CD8-positive, alpha-beta memory T cell (primary cell): ENCODE results near the gene ATXN1. TPM values are rescaled to one million over a fixed set of nuclear protein-coding genes. Genes with fewer than 3 reads are reported as not detected.

Experiments
- CTCF ChIA-PET: fragments of 350-600 bp; sonication (Branson Sonifier 250); formaldehyde crosslinking; loops from one replicate; lab custom pipeline; 2021; ENCODE audit warnings: antibody characterized with exemption; lab: Charles Lee
- POLR2A ChIA-PET: fragments of 350-600 bp; sonication (Branson Sonifier 250); formaldehyde crosslinking; loops from one replicate; lab custom pipeline; 2021; ENCODE audit warnings: antibody characterized with exemption; lab: Charles Lee
- DNase-seq, 5 donors: peaks; one replicate each; pipeline versions ENCODE4 v3.0.0 to v3.0.0-alpha.2; 2020 to 2022; ENCODE audit warnings: mixed read lengths in 1 of 5
- H3K27ac ChIP-seq: one replicate; pipeline ENCODE4 v1.7.0; 2013; ENCODE audit warnings: low read depth, mild to moderate bottlenecking, low read length, moderate library complexity
- H3K27me3 ChIP-seq: 2 replicates; pipeline ENCODE4 v1.7.0; 2013; ENCODE audit warnings: low read length, mild to moderate bottlenecking; ENCODE audit not compliant: insufficient read depth, poor library complexity, severe bottlenecking
- H3K36me3 ChIP-seq: 2 replicates; pipeline ENCODE4 v1.7.0; 2013; ENCODE audit warnings: mild to moderate bottlenecking, low read length, moderate library complexity; ENCODE audit not compliant: insufficient read depth
- H3K4me1 ChIP-seq: 2 replicates; pipeline ENCODE4 v1.7.0; 2013; ENCODE audit warnings: mild to moderate bottlenecking, low read length, moderate library complexity; ENCODE audit not compliant: insufficient read depth
- H3K4me3 ChIP-seq: 2 replicates; pipeline ENCODE4 v1.7.0; 2013; ENCODE audit warnings: mild to moderate bottlenecking, low read length
- H3K9me3 ChIP-seq: 2 replicates; pipeline ENCODE4 v1.7.0; 2013; ENCODE audit warnings: mild to moderate bottlenecking, low read length
- H3K27ac Mint-ChIP-seq, 8 donors: one replicate each; pipeline ENCODE4 v1.8.0; 2020 to 2021; ENCODE audit warnings: mixed read lengths in 8 of 8, mild to moderate bottlenecking in 6 of 8, inconsistent platforms in 3 of 8, moderate library complexity in 3 of 8
- H3K27me3 Mint-ChIP-seq, 2 donors: one replicate each; pipeline ENCODE4 v1.8.0; 2020 to 2021; ENCODE audit warnings: mixed read lengths in 2 of 2, mild to moderate bottlenecking in 1 of 2, moderate library complexity in 1 of 2
- H3K36me3 Mint-ChIP-seq, 3 donors: one replicate each; pipeline ENCODE4 v1.8.0; 2020 to 2021; ENCODE audit warnings: mixed read lengths in 3 of 3, inconsistent platforms in 1 of 3, mild to moderate bottlenecking in 1 of 3
- H3K4me1 Mint-ChIP-seq, 3 donors: one replicate each; pipeline ENCODE4 v1.8.0; 2020 to 2021; ENCODE audit warnings: mixed read lengths in 3 of 3, inconsistent platforms in 1 of 3, mild to moderate bottlenecking in 1 of 3
- H3K4me3 Mint-ChIP-seq, 7 donors: one replicate each; pipeline ENCODE4 v1.8.0; 2020 to 2021; ENCODE audit warnings: mixed read lengths in 7 of 7, mild to moderate bottlenecking in 6 of 7, moderate library complexity in 4 of 7, inconsistent platforms in 2 of 7
- H3K9me3 Mint-ChIP-seq, 5 donors: one replicate each; pipeline ENCODE4 v1.8.0; 2020 to 2022; ENCODE audit warnings: mixed read lengths in 5 of 5, mild to moderate bottlenecking in 3 of 5, moderate library complexity in 2 of 5, inconsistent platforms in 1 of 5
- polyA plus RNA-seq: library from polyadenylated mRNA; unstranded; fragments of 300-500 nt; fragmentation: Illumina TruSeq; gene quantifications from one replicate; pipeline ENCODE4 v1.2.3, GENCODE V29; 2021
- total RNA-seq, 2 experiments: library from RNA; stranded (reverse); gene quantifications; one replicate each; pipeline ENCODE4 v1.2.3, GENCODE V29; 2021

ATXN1 gene
- total and polyA plus RNA-seq, 3 experiments from 2014 or later: 20.0 to 114 (median 111) TPM

- Histone ChIP-seq H3K27ac (no peak overlapping the region), H3K9me3 (no peaks in the 10 kb centered on the region), H3K36me3 (no peaks in the 10 kb centered on the region), H3K4me1 (no peaks in the 10 kb centered on the region), H3K4me3 (no peak overlapping the region), H3K27me3 (no peaks in the 10 kb centered on the region)
- ChIA-PET POLR2A (no interaction called here), CTCF (no interaction called here)
- peaks cover 7 to 78% (median 22%) of the 10 kb centered on the region in 3 donors for H3K36me3 Mint-ChIP-seq
- no peaks in the 10 kb centered on the region for H3K27me3 Mint-ChIP-seq
- peaks cover 0 to 8% (median 3%) of the 10 kb centered on the region in 3 donors for H3K4me1 Mint-ChIP-seq
- no peaks in the 10 kb centered on the region for H3K9me3 Mint-ChIP-seq
- peak overlapping the region in 1 of 8 donors; percentile 36 for H3K27ac Mint-ChIP-seq
- no peak for DNase-seq
- H3K4me3 Mint-ChIP-seq: no peak overlapping the region
These were observed 458.3 kb downstream of the ATXN1 start for GRCh38 chr6:16302721-16303552.

- Mint-ChIP-seq H3K9me3 (no peaks in the 10 kb centered on the region), H3K36me3 (peaks cover 7 to 70% (median 19%) of the 10 kb centered on the region in 3 donors), H3K4me3 (no peak overlapping the region), H3K27me3 (no peaks in the 10 kb centered on the region), H3K4me1 (peaks cover 0 to 5% (median 3%) of the 10 kb centered on the region in 3 donors), H3K27ac (no peak overlapping the region)
- ChIA-PET CTCF (interaction anchor here (1.3 kb wide), 1 partner anchor 17 kb away, joined by 3 read pairs; no protein-coding TSS in a partner anchor), POLR2A (no interaction called here)
- no peak overlapping the region for H3K27ac ChIP-seq
- no peaks in the 10 kb centered on the region for H3K36me3 ChIP-seq
- DNase-seq: no peak
- H3K9me3 ChIP-seq: no peaks in the 10 kb centered on the region
- no peaks in the 10 kb centered on the region for H3K4me1 ChIP-seq
- no peaks in the 10 kb centered on the region for H3K27me3 ChIP-seq
- H3K4me3 ChIP-seq: no peak overlapping the region
These were observed 459.7 kb downstream of the ATXN1 start for GRCh38 chr6:16301511-16301910.

GRCh38 chr6:16299861-16300260 lies 461.4 kb downstream of the ATXN1 start:
- no peak for DNase-seq
- Histone ChIP-seq H3K36me3 (no peaks in the 10 kb centered on the region), H3K27me3 (no peaks in the 10 kb centered on the region), H3K4me1 (no peaks in the 10 kb centered on the region), H3K9me3 (no peaks in the 10 kb centered on the region), H3K4me3 (no peak overlapping the region), H3K27ac (no peak overlapping the region)
- Mint-ChIP-seq H3K27ac (no peak overlapping the region), H3K4me3 (no peak overlapping the region), H3K9me3 (no peaks in the 10 kb centered on the region), H3K27me3 (no peaks in the 10 kb centered on the region), H3K4me1 (peaks cover 3 to 5% (median 4%) of the 10 kb centered on the region in 3 donors), H3K36me3 (peaks cover 7 to 54% (median 10%) of the 10 kb centered on the region in 3 donors)
- POLR2A ChIA-PET: no interaction called here
- CTCF ChIA-PET: no interaction called here

- Mint-ChIP-seq H3K27ac (peak overlapping the region in 2 of 8 donors; percentile 46 to 54), H3K4me1 (peaks cover 3 to 5% (median 4%) of the 10 kb centered on the region in 3 donors), H3K9me3 (no peaks in the 10 kb centered on the region), H3K27me3 (no peaks in the 10 kb centered on the region), H3K36me3 (peaks cover 4 to 19% (median 7%) of the 10 kb centered on the region in 3 donors), H3K4me3 (no peak overlapping the region)
- Histone ChIP-seq H3K4me1 (no peaks in the 10 kb centered on the region), H3K9me3 (no peaks in the 10 kb centered on the region), H3K27me3 (no peaks in the 10 kb centered on the region), H3K4me3 (no peak overlapping the region), H3K27ac (no peak overlapping the region), H3K36me3 (no peaks in the 10 kb centered on the region)
- POLR2A ChIA-PET: no interaction called here
- DNase-seq: no peak
- CTCF ChIA-PET: interaction anchor here (2.0 kb wide), 1 partner anchor 10 kb away, joined by 6 read pairs; no protein-coding TSS in a partner anchor
These were observed 465.1 kb downstream of the ATXN1 start for GRCh38 chr6:16296061-16296670.

- ChIA-PET POLR2A (no interaction called here), CTCF (interaction anchor here (2.0 kb wide), 1 partner anchor 9 kb away, joined by 6 read pairs; no protein-coding TSS in a partner anchor)
- Histone ChIP-seq H3K4me1 (no peaks in the 10 kb centered on the region), H3K27me3 (no peaks in the 10 kb centered on the region), H3K27ac (no peak overlapping the region), H3K9me3 (no peaks in the 10 kb centered on the region), H3K4me3 (no peak overlapping the region), H3K36me3 (no peaks in the 10 kb centered on the region)
- H3K4me1 Mint-ChIP-seq: peaks cover 3 to 5% (median 4%) of the 10 kb centered on the region in 3 donors
- peak overlapping the region in 1 of 8 donors; percentile 76 for H3K27ac Mint-ChIP-seq
- H3K27me3 Mint-ChIP-seq: peaks cover 0 to 2% of the 10 kb centered on the region in 2 donors
- no peak overlapping the region for H3K4me3 Mint-ChIP-seq
- H3K36me3 Mint-ChIP-seq: peaks cover 4 to 13% (median 7%) of the 10 kb centered on the region in 3 donors
- no peaks in the 10 kb centered on the region for H3K9me3 Mint-ChIP-seq
- no peak for DNase-seq
These were observed 465.8 kb downstream of the ATXN1 start for GRCh38 chr6:16295471-16295870.

- Histone ChIP-seq H3K36me3 (no peaks in the 10 kb centered on the region), H3K27me3 (no peaks in the 10 kb centered on the region), H3K4me3 (no peak overlapping the region), H3K4me1 (no peaks in the 10 kb centered on the region), H3K9me3 (no peaks in the 10 kb centered on the region), H3K27ac (no peak overlapping the region)
- peaks cover 4 to 12% (median 6%) of the 10 kb centered on the region in 3 donors for H3K36me3 Mint-ChIP-seq
- peaks cover 0 to 4% of the 10 kb centered on the region in 2 donors for H3K27me3 Mint-ChIP-seq
- H3K4me3 Mint-ChIP-seq: no peak overlapping the region
- POLR2A ChIA-PET: no interaction called here
- H3K9me3 Mint-ChIP-seq: no peaks in the 10 kb centered on the region
- H3K27ac Mint-ChIP-seq: peak overlapping the region in 1 of 8 donors; percentile 4
- peaks cover 3 to 5% (median 4%) of the 10 kb centered on the region in 3 donors for H3K4me1 Mint-ChIP-seq
- DNase-seq: no peak
- CTCF ChIA-PET: interaction anchor here (2.0 kb wide), 1 partner anchor 9 kb away, joined by 6 read pairs; no protein-coding TSS in a partner anchor
These were observed 466.2 kb downstream of the ATXN1 start for GRCh38 chr6:16295060-16295459.

- no peaks in the 10 kb centered on the region for H3K9me3 Mint-ChIP-seq
- POLR2A ChIA-PET: no interaction called here
- peak overlapping the region in 1 of 7 donors; percentile 51 for H3K4me3 Mint-ChIP-seq
- Histone ChIP-seq H3K9me3 (no peaks in the 10 kb centered on the region), H3K27me3 (no peaks in the 10 kb centered on the region), H3K4me1 (no peaks in the 10 kb centered on the region), H3K36me3 (no peaks in the 10 kb centered on the region), H3K4me3 (no peak overlapping the region), H3K27ac (no peak overlapping the region)
- H3K27me3 Mint-ChIP-seq: peaks cover 2 to 4% of the 10 kb centered on the region in 2 donors
- H3K4me1 Mint-ChIP-seq: peaks cover 3 to 5% (median 4%) of the 10 kb centered on the region in 3 donors
- peaks cover 0 to 5% (median under 1%) of the 10 kb centered on the region in 3 donors for H3K36me3 Mint-ChIP-seq
- H3K27ac Mint-ChIP-seq: no peak overlapping the region
- CTCF ChIA-PET: interaction anchor here (2.0 kb wide), 1 partner anchor 8 kb away, joined by 6 read pairs; no protein-coding TSS in a partner anchor
- DNase-seq: no peak
These were observed 466.9 kb downstream of the ATXN1 start for GRCh38 chr6:16294371-16294770.
